Psoas muscle (tissue), 8 donors: ENCODE measurements around the gene IHH. TPM values are rescaled to one million over a fixed set of nuclear protein-coding genes. Genes with fewer than 3 reads are reported as not detected.
A peak's percentile ranks its signal among the peaks of the same experiment; 100 is the strongest.

Experiments used
- ATAC-seq, 4 donors: fragments of 200-7000 bp; cut with Tn5 transposase; one replicate each; pipeline ENCODE4 v1.9.1; 2020; ENCODE audit warnings: moderate library complexity in 3 of 4, mild to moderate bottlenecking in 2 of 4
- DNase-seq, 2 donors: peaks; one replicate each; pipeline ENCODE4 v3.0.0-alpha.2; 2020
- H3K27ac ChIP-seq: fragments of 200-600 bp; one replicate; pipeline ENCODE4 v1.8.0; 2022
- H3K27me3 ChIP-seq, 3 donors: fragments of 200-600 bp in 1 of 3; one replicate each; pipeline versions ENCODE4 v1.6.1 to v1.8.0; 2013 to 2022; ENCODE audit warnings: low read length in 2 of 3, mild to moderate bottlenecking in 2 of 3, moderate library complexity in 1 of 3; ENCODE audit not compliant: insufficient read depth in 3 of 3
- H3K36me3 ChIP-seq, 2 donors: fragments of 200-600 bp in 1 of 2; one replicate each; pipeline versions ENCODE4 v1.6.1 to v1.8.0; 2013 to 2022; ENCODE audit warnings: low read depth in 1 of 2, mild to moderate bottlenecking in 1 of 2, moderate library complexity in 1 of 2; ENCODE audit not compliant: insufficient read depth in 1 of 2
- H3K4me1 ChIP-seq: fragments of 200-600 bp; one replicate; pipeline ENCODE4 v1.8.0; 2022
- H3K4me3 ChIP-seq: fragments of 200-600 bp; one replicate; pipeline ENCODE4 v1.8.0; 2022; ENCODE audit warnings: mild to moderate bottlenecking
- H3K9me3 ChIP-seq: fragments of 200-600 bp; one replicate; pipeline ENCODE4 v1.8.0; 2022
- CTCF ChIP-seq: fragments of 200-600 bp; IDR thresholded peaks from one replicate; pipeline ENCODE4 v1.8.0; 2022; ENCODE audit warnings: antibody characterized with exemption
- WGBS, 3 donors: extraction: QIAGEN DNeasy Blood & Tissue Kit; methylation state at CpG; one replicate each; pipeline versions ENCODE4 v1.1.6 to v1.1.7; 2013; 5-methylcytosine and 5-hydroxymethylcytosine counted together
- intact Hi-C, 2 donors: fragments of 100-400 bp; cut with DNase I; formaldehyde crosslinking; loops; one replicate each; pipeline versions ENCODE4 v1.11.0 to v1.14.2; 2022
- polyA plus RNA-seq, 3 donors: library from polyadenylated mRNA; stranded (reverse); fragments of 200-250 nt; gene quantifications; one replicate each; pipeline ENCODE4 v1.2.3, GENCODE V29; 2013
- total RNA-seq, 4 donors: library from RNA; stranded (reverse); fragmentation: NEBNext Ultra II Directional in 2 of 4; extraction: Animal tissue kit (Norgen Biotek cat#: 25700) in 2 of 4; gene quantifications; one replicate each; pipeline versions ENCODE4 v1.2.1 to v1.2.4, GENCODE V29; 2021 to 2023
- donor health status: healthy with polysubstance abuse.
- donor health status: DM: no; HTN: no; CAD: no; lungs with moderate emphysema.
- donor health status: Bipolar disorder and iron deficiency.
- donor health status: healthy.
- donor health status: DM: yes; HTN: yes; CAD: no.
- donor health status: DM: no; HTN: no; CAD: no.
- donor health status: DM: no; HTN: no; CAD: no.
- donor health status: DM: yes; HTN: yes; CAD: no.

Gene IHH
- total and polyA plus RNA-seq, 7 donors, result 0.03 to 0.12 TPM; not detected in 5

DNA sequence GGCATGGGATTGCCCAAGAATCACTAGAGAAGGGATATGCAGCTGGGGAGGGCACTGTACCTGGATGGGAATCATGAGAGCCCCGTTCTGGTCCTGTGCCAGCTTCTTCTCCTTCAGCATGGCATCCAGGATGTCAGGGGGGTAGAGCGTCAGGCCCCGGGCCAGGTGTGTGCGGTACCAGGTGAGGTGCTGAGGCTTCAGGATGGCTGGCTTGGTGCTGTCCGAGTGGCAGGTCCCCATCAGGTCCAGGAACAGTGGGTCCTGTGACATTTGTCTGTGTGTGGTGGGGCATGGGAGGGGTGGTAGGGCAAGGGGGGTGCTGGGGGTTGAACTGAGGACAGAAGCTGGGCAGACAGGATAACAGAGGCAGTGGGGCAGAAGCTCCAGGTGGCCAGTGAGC, 32.6 kb downstream of the IHH start:
- Histone ChIP-seq H3K36me3 (no peaks in the 10 kb centered on the region), H3K27me3 (peaks cover 0 to 30% (median 0%) of the 10 kb centered on the region in 3 donors), H3K4me1 (no peaks in the 10 kb centered on the region), H3K4me3 (no peak overlapping the region), H3K27ac (no peak overlapping the region), H3K9me3 (no peaks in the 10 kb centered on the region)
- WGBS, 3 donors, result 67 to 73% (median 71%) methylated on average over 5 of the region's 5 CpGs
- TF ChIP-seq CTCF, result no peak
- intact Hi-C loops, result loop anchor here in 1 of 2 donors (5.0 kb wide), 1 partner anchor 124 kb away; no protein-coding TSS in a partner anchor
- ATAC-seq (no peak), DNase-seq (no peak)

DNA sequence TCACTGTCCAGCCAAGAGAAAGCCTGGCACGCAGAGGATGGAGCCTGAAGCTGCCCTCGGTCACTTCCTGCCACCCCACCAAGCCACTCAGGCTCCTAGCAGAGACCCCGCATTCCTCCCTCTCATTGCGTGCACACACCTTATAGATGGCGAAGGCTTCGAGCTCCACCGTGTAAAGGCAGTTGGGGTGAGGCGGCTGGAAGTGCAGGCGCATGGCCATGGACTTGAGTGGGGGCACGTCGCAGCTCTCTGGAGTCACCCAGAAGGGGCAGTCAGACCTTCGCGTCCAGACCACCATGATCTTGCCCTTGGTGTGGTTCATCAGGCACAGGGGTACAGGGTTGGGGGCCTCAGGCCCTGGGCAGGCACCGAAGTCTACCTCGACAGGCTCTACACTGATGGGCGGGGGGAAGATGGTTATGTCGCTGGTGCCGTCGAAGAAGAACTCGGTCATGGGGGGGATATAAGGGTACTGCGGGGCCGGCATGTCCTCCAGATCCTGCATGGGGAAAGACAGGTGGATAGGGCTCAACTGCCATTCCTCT, 33.1 kb downstream of the IHH start:
- peak in 1 of 2 donors; percentile 39 for DNase-seq
- Histone ChIP-seq H3K9me3 (no peaks in the 10 kb centered on the region), H3K36me3 (no peaks in the 10 kb centered on the region), H3K4me3 (no peak overlapping the region), H3K27ac (no peak overlapping the region), H3K27me3 (peaks cover 0 to 24% (median 0%) of the 10 kb centered on the region in 3 donors), H3K4me1 (no peaks in the 10 kb centered on the region)
- no peak for TF ChIP-seq CTCF
- ATAC-seq, result no peak
- intact Hi-C loops, result loop anchor here in 1 of 2 donors (5.0 kb wide), 1 partner anchor 125 kb away; no protein-coding TSS in a partner anchor
- 85 to 87% (median 87%) methylated on average over 22 of the region's 22 CpGs for WGBS, 3 donors

- H3K9me3 ChIP-seq, result no peaks in the 10 kb centered on the region
- H3K4me1 ChIP-seq, result no peaks in the 10 kb centered on the region
- peaks cover 0 to 18% (median 0%) of the 10 kb centered on the region in 3 donors for H3K27me3 ChIP-seq
- intact Hi-C loops, result loop anchor here in 1 of 2 donors (5.0 kb wide), 1 partner anchor 125 kb away; no protein-coding TSS in a partner anchor
- no peak for TF ChIP-seq CTCF
- H3K4me3 ChIP-seq, result no peak overlapping the region
- ATAC-seq (no peak), DNase-seq (peak in 1 of 2 donors; percentile 10)
- WGBS, 3 donors, result 75 to 89% (median 81%) methylated on average over 7 of the region's 7 CpGs
- no peaks in the 10 kb centered on the region for H3K36me3 ChIP-seq
- H3K27ac ChIP-seq, result no peak overlapping the region
Measured at GRCh38 chr2:219026946-219027345, 33.8 kb downstream of the IHH start.

DNA sequence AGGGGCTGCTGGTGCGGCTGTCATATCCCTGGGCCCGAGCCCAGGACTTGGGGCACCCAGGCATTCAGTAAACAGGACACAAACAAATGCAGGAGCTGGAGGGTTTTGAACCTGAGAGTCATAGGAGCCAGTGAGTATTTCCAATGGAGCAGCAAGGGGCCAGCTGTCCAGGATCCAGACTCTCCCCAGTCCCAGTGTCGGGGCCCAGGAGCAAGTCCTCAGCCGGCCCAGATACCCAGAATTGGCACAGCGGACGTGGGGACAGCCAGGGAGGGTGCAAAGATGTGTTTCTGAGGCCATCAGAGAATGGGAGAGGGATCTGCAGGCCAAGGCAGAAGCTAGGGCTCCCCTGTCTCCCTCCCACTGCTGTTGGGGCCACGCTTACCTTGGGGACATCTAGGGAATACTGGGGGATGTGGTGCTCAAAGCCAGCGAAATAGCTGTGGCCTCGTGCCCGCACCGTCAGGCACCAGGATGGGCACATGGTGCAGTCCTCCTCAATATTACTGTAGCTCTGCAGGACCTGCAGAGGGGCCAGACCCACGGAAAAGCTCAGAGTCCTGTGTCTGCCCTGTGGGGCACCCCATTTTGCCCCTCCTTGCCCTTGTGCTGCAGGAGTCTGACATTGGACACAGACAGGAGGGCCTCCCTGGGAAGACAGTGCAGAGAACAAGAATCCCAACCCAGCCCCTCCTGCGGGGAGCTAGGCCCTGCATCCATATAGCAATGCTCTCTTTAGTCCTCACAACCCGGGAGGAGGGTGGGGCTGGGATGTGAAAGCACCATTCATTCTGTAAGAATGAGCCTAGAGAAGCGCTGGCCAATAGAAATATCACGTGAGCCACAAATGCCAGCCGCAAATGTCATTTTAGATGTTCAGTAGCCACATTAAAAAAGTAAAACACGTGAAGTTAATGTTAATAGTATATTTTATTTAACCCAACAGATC, 34.8 kb downstream of the IHH start:
- TF ChIP-seq CTCF, result no peak

More for the DNA sequence above, 34.8 kb downstream of the IHH start:
- intact Hi-C loops, result loop anchor here in 1 of 2 donors (5.0 kb wide), 1 partner anchor 126 kb away; no protein-coding TSS in a partner anchor
- H3K27me3 ChIP-seq, result peaks cover 0 to 9% (median 0%) of the 10 kb centered on the region in 3 donors
- no peaks in the 10 kb centered on the region for H3K36me3 ChIP-seq
- ATAC-seq, result no peak
- peak in 1 of 2 donors; percentile 5 for DNase-seq
- H3K4me1 ChIP-seq, result no peaks in the 10 kb centered on the region
- no peaks in the 10 kb centered on the region for H3K9me3 ChIP-seq
- no peak overlapping the region for H3K4me3 ChIP-seq
- 81 to 85% (median 82%) methylated on average over 18 of the region's 18 CpGs for WGBS, 3 donors
- H3K27ac ChIP-seq, result no peak overlapping the region
